Gastroesophageal sphincter (tissue), 4 donors: Measurements from ENCODE around the gene DRC1. TPM values are rescaled to one million over a fixed set of nuclear protein-coding genes. Genes with fewer than 3 reads are reported as not detected.

Source experiments
- ATAC-seq: fragments of 150-250 bp; one replicate; pipeline ENCODE4 v1.9.1; 2016; ENCODE audit warnings: mild to moderate bottlenecking, moderate library complexity
- H3K27ac ChIP-seq, 4 donors: fragments of 200-600 bp; sonication (generic) in 3 of 4; 1 replicate in 3 of 4; 2 replicates in 1 of 4; pipeline ENCODE4 v1.5.1; 2016 to 2019
- H3K27me3 ChIP-seq: fragments of 200-600 bp; sonication (generic); one replicate; pipeline ENCODE4 v1.5.1; 2019
- H3K36me3 ChIP-seq, 2 donors: fragments of 200-600 bp; sonication (generic); one replicate each; pipeline ENCODE4 v1.5.1; 2019; ENCODE audit warnings: control low read depth in 1 of 2
- H3K4me1 ChIP-seq, 3 donors: fragments of 200-600 bp; sonication (generic); 1 replicate in 2 of 3; 2 replicates in 1 of 3; pipeline ENCODE4 v1.5.1; 2016 to 2019; ENCODE audit warnings: control low read depth in 2 of 3
- H3K4me3 ChIP-seq, 2 donors: fragments of 200-600 bp; sonication (generic); one replicate each; pipeline ENCODE4 v1.5.1; 2019; ENCODE audit warnings: mild to moderate bottlenecking in 1 of 2, moderate library complexity in 1 of 2
- H3K9me3 ChIP-seq, 3 donors: fragments of 200-600 bp; sonication (generic); one replicate each; pipeline ENCODE4 v1.5.1; 2017 to 2019; ENCODE audit warnings: control low read depth in 2 of 3
- CTCF ChIP-seq, 4 experiments: fragments of 200-600 bp in 2 of 4; fragments of 450-650 bp in 2 of 4; sonication (generic) in 1 of 4; IDR thresholded peaks; one replicate each; pipeline ENCODE4 v1.5.1; 2017 to 2019; ENCODE audit warnings: antibody characterized with exemption in 4 of 4, mild to moderate bottlenecking in 2 of 4, moderate library complexity in 2 of 4
- EP300 ChIP-seq: sonication (generic); formaldehyde crosslinking; IDR thresholded peaks from one replicate; pipeline ENCODE4 v1.6.1; 2017; ENCODE audit warnings: antibody characterized with exemption, mild to moderate bottlenecking
- POLR2A ChIP-seq, 2 donors: fragments of 450-650 bp; IDR thresholded peaks; one replicate each; pipeline ENCODE4 v1.6.1; 2017; ENCODE audit warnings: antibody characterized with exemption in 2 of 2, mild to moderate bottlenecking in 2 of 2, moderate library complexity in 1 of 2
- POLR2AphosphoS5 ChIP-seq: sonication (generic); formaldehyde crosslinking; IDR thresholded peaks from one replicate; pipeline ENCODE4 v1.6.1; 2017; ENCODE audit warnings: antibody characterized with exemption
- WGBS, 2 donors: methylation state at CpG; one replicate each; pipeline ENCODE4 v1.1.5; 2018; ENCODE audit warnings: low coverage in 1 of 2; 5-methylcytosine and 5-hydroxymethylcytosine counted together
- total RNA-seq, 4 donors: library from RNA; depleted of rRNA; stranded (reverse); fragments of >200 nt; gene quantifications; one replicate each; pipeline ENCODE4 v1.1.0, GENCODE V29; 2016

The DRC1 gene
- total RNA-seq, 4 donors from 2014 or later, result 0.27 to 2.3 (median 0.54) TPM; not detected in 1

GRCh38 chr2:26423750-26424149 is 22.0 kb downstream of the DRC1 start:
- no peak for ATAC-seq
- no peaks in the 10 kb centered on the region for H3K36me3 ChIP-seq
- no peaks in the 10 kb centered on the region for H3K9me3 ChIP-seq
- no peak overlapping the region for H3K4me3 ChIP-seq
- H3K4me1 ChIP-seq, result no peaks in the 10 kb centered on the region
- H3K27ac ChIP-seq, result no peak overlapping the region
- 87 to 88% methylated on average over 8 to 9 of the region's 9 CpGs for WGBS, 2 donors
- TF ChIP-seq POLR2AphosphoS5 (no peak), EP300 (no peak), CTCF (IDR thresholded peaks at IDR 0.05) (no peak), POLR2A (IDR thresholded peaks at IDR 0.05) (no peak)
- H3K27me3 ChIP-seq, result no peaks in the 10 kb centered on the region

- H3K4me3 ChIP-seq, result no peak overlapping the region
- H3K36me3 ChIP-seq, result no peaks in the 10 kb centered on the region
- WGBS, 2 donors, result 49 to 83% methylated on average over 1 to 3 of the region's 3 CpGs
- no peaks in the 10 kb centered on the region for H3K9me3 ChIP-seq
- H3K4me1 ChIP-seq, result no peaks in the 10 kb centered on the region
- no peaks in the 10 kb centered on the region for H3K27me3 ChIP-seq
- no peak overlapping the region for H3K27ac ChIP-seq
- TF ChIP-seq POLR2A (IDR thresholded peaks at IDR 0.05) (no peak), EP300 (no peak), CTCF (IDR thresholded peaks at IDR 0.05) (no peak), POLR2AphosphoS5 (no peak)
- ATAC-seq, result no peak
Observed at GRCh38 chr2:26424221-26424620, 22.5 kb downstream of the DRC1 start.

- Histone ChIP-seq H3K4me1 (no peaks in the 10 kb centered on the region), H3K36me3 (no peaks in the 10 kb centered on the region), H3K27me3 (no peaks in the 10 kb centered on the region), H3K4me3 (no peak overlapping the region), H3K9me3 (no peaks in the 10 kb centered on the region), H3K27ac (no peak overlapping the region)
- ATAC-seq, result no peak
- WGBS, 2 donors, result 84 to 100% methylated on average over 2 of the region's 2 CpGs
- TF ChIP-seq POLR2A (IDR thresholded peaks at IDR 0.05) (no peak), EP300 (no peak), CTCF (IDR thresholded peaks at IDR 0.05) (no peak), POLR2AphosphoS5 (no peak)
Observed at GRCh38 chr2:26428846-26429245, 27.1 kb downstream of the DRC1 start.

- WGBS, 2 donors, result 68 to 84% methylated on average over 8 of the region's 8 CpGs
- no peaks in the 10 kb centered on the region for H3K4me1 ChIP-seq
- no peak overlapping the region for H3K27ac ChIP-seq
- no peak for ATAC-seq
- no peak overlapping the region for H3K4me3 ChIP-seq
- TF ChIP-seq CTCF (IDR thresholded peaks at IDR 0.05), result no peak
- TF ChIP-seq POLR2AphosphoS5, result no peak
- no peak for TF ChIP-seq EP300
- TF ChIP-seq POLR2A (IDR thresholded peaks at IDR 0.05), result no peak
- no peaks in the 10 kb centered on the region for H3K27me3 ChIP-seq
- no peaks in the 10 kb centered on the region for H3K36me3 ChIP-seq
- no peaks in the 10 kb centered on the region for H3K9me3 ChIP-seq
Observed at GRCh38 chr2:26429779-26430578, 28.3 kb downstream of the DRC1 start.

- no peaks in the 10 kb centered on the region for H3K36me3 ChIP-seq
- H3K27ac ChIP-seq, result no peak overlapping the region
- no peak for ATAC-seq
- whole genome bisulfite sequencing, 2 donors, result 86 to 100% methylated on average over 1 to 7 of the region's 7 CpGs
- no peaks in the 10 kb centered on the region for H3K27me3 ChIP-seq
- H3K4me1 ChIP-seq, result no peaks in the 10 kb centered on the region
- no peak for TF ChIP-seq POLR2A (IDR thresholded peaks at IDR 0.05)
- no peak for TF ChIP-seq CTCF (IDR thresholded peaks at IDR 0.05)
- no peak for TF ChIP-seq POLR2AphosphoS5
- TF ChIP-seq EP300, result no peak
- H3K4me3 ChIP-seq, result no peak overlapping the region
- no peaks in the 10 kb centered on the region for H3K9me3 ChIP-seq
Observed at GRCh38 chr2:26430826-26431225, 29.1 kb downstream of the DRC1 start.
